GM12875 (cell line): Measurements from ENCODE around the gene KRT6A.

ENCODE experiments used
- H3K4me3 ChIP-seq: one replicate; pipeline ENCODE4 v1.5.1; 2011; ENCODE audit warnings: low read depth, low read length, control low read depth
- CTCF ChIP-seq: IDR thresholded peaks from 2 replicates; pipeline ENCODE4 v1.5.1; 2011; ENCODE audit warnings: low read depth, mild to moderate bottlenecking, control low read depth, inconsistent platforms, low read length, moderate library complexity, borderline replicate concordance; ENCODE audit not compliant: insufficient read depth

Gene KRT6A

GRCh38 chr12:52439420-52439819, 53.6 kb downstream of the KRT6A start:
- no peak overlapping the region for H3K4me3 ChIP-seq

GRCh38 chr12:52438305-52439301, 54.5 kb downstream of the KRT6A start:
- no peak overlapping the region for H3K4me3 ChIP-seq
- TF ChIP-seq CTCF, result no peak

More at GRCh38 chr12:52439420-52439819, 53.6 kb downstream of the KRT6A start:
- TF ChIP-seq CTCF, result no peak

GRCh38 chr12:52437508-52437907, 55.5 kb downstream of the KRT6A start:
- no peak for TF ChIP-seq CTCF
- no peak overlapping the region for H3K4me3 ChIP-seq
